ENCODE measurements around the gene GAPDH.
"Not testable (repeated sequence)": the region's sequence is repeated elsewhere in the genome, so short reads cannot be mapped to it uniquely, and the experiment has no call there.

Gene GAPDH

DNA sequence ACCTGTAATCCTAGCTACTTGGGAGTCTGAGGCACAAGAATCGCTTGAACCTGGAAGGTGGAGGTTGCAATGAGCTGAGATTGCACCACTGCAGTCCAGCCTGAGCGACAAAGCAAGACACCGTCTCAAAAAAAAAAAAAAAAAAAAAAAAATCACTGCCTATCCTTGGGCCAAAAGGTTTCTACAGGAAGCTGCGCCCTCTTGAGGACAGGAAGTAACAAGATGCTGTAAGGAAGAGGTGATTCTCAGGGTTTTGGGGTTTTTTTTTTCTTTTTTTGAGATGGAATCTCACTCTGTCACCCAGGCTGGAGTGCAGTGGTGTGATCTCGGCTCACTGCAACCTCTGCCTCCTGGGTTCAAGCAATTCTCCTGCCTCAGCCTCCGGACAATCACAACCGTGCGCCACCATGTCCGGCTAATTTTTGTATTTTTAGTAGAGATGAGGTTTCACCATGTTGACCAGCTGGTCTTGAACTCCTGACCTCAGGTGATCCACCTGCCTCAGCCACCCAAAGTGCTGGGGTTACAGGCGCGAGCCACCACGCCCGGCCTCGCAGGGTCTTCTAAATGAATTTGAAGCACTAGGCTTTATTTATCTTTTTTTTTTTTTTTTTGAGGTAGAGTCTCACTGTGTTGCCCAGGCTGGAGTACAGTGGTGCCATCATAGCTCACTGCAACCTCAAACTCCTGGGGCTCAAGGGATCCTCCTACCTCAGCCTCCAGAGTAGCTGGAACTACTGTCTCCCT lies 23.9 kb downstream of the GAPDH start:
- not testable (repeated sequence) for ATAC-seq

GRCh38 chr12:6559500-6559899 lies 25.2 kb downstream of the GAPDH start:
- no peak for ATAC-seq
- TF ChIP-seq BACH2 (CRISPR knock-in tag; IDR thresholded peaks at IDR 0.05; ENCODE audit: borderline replicate concordance) (no peak), ZFP30 (CRISPR knock-in tag; IDR thresholded peaks at IDR 0.05) (no peak), ZC3H10 (CRISPR knock-in tag; IDR thresholded peaks at IDR 0.05) (no peak), TOX (CRISPR knock-in tag; IDR thresholded peaks at IDR 0.05; ENCODE audit: borderline replicate concordance) (no peak), ZFP3 (CRISPR knock-in tag; IDR thresholded peaks at IDR 0.05) (no peak), GLIS3 (CRISPR knock-in tag; IDR thresholded peaks at IDR 0.05) (no peak), TSHZ2 (CRISPR knock-in tag; IDR thresholded peaks at IDR 0.05) (no peak), PPARA (CRISPR knock-in tag; IDR thresholded peaks at IDR 0.05; ENCODE audit: borderline replicate concordance) (no peak)

DNA sequence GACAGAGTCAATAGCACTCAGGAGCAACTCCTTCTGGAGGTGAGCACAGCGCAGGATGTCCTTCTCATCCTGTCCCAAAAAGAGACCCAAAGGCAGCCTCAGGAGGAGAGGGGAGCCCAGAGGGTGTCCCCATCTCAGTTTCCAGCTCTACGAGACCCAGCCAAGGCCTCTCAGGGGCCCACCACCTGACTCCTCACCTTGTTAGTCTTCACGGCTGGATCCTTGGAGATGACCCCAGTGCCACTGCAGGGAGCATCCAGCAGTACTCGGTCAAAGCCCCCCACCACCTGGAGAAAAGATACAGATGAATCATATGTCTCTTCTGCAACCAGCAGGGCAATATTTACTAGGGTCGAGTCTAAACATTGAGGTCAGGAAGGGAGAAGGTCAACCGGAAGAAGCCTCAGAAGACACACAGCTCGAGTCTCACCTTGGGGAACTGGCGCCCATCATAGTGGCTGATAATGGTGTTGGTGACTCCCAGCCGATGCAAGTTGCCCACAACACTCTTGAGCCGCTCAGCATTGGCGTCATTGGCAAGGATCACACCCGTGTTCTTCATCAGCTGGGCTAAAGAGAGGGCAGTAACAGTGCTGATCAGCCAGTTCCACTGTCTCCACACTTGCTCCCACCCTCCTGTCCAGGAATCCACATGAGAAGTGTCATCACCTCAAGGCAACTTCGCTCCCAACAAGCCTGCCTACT lies 26.3 kb downstream of the GAPDH start:
- ATAC-seq, result no peak
- TF ChIP-seq RARB (CRISPR knock-in tag; IDR thresholded peaks at IDR 0.05), result no peak
- TF ChIP-seq OSR1 (CRISPR knock-in tag; IDR thresholded peaks at IDR 0.05), result no peak
- no peak for TF ChIP-seq ZC3H10 (CRISPR knock-in tag; IDR thresholded peaks at IDR 0.05)

- ATAC-seq, result no peak
- TF ChIP-seq SNAI2 (CRISPR knock-in tag; IDR thresholded peaks at IDR 0.05) (no peak), ISL1 (CRISPR knock-in tag; IDR thresholded peaks at IDR 0.05) (no peak), ZNF8 (CRISPR knock-in tag; IDR thresholded peaks at IDR 0.05) (no peak), OSR1 (CRISPR knock-in tag; IDR thresholded peaks at IDR 0.05) (no peak), TSHZ2 (CRISPR knock-in tag; IDR thresholded peaks at IDR 0.05) (no peak), BACH2 (CRISPR knock-in tag; IDR thresholded peaks at IDR 0.05; ENCODE audit: borderline replicate concordance) (no peak), ZFP3 (CRISPR knock-in tag; IDR thresholded peaks at IDR 0.05) (no peak), ZNF70 (CRISPR knock-in tag; IDR thresholded peaks at IDR 0.05) (no peak), TOX (CRISPR knock-in tag; IDR thresholded peaks at IDR 0.05; ENCODE audit: borderline replicate concordance) (no peak), GLIS3 (CRISPR knock-in tag; IDR thresholded peaks at IDR 0.05) (no peak), TCF4 (CRISPR knock-in tag; IDR thresholded peaks at IDR 0.05; ENCODE audit: borderline replicate concordance) (no peak), CSDC2 (CRISPR knock-in tag; IDR thresholded peaks at IDR 0.05) (no peak), ZNF565 (CRISPR knock-in tag; conservative IDR thresholded peaks at IDR 0.05; ENCODE audit: low read depth) (no peak)
- TF ChIP-seq, protein P1, sequence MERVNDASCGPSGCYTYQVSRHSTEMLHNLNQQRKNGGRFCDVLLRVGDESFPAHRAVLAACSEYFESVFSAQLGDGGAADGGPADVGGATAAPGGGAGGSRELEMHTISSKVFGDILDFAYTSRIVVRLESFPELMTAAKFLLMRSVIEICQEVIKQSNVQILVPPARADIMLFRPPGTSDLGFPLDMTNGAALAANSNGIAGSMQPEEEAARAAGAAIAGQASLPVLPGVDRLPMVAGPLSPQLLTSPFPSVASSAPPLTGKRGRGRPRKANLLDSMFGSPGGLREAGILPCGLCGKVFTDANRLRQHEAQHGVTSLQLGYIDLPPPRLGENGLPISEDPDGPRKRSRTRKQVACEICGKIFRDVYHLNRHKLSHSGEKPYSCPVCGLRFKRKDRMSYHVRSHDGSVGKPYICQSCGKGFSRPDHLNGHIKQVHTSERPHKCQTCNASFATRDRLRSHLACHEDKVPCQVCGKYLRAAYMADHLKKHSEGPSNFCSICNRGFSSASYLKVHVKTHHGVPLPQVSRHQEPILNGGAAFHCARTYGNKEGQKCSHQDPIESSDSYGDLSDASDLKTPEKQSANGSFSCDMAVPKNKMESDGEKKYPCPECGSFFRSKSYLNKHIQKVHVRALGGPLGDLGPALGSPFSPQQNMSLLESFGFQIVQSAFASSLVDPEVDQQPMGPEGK (CRISPR knock-in tag; IDR thresholded peaks at IDR 0.05; ENCODE audit: borderline replicate concordance), result no peak
- TF ChIP-seq, protein P2, sequence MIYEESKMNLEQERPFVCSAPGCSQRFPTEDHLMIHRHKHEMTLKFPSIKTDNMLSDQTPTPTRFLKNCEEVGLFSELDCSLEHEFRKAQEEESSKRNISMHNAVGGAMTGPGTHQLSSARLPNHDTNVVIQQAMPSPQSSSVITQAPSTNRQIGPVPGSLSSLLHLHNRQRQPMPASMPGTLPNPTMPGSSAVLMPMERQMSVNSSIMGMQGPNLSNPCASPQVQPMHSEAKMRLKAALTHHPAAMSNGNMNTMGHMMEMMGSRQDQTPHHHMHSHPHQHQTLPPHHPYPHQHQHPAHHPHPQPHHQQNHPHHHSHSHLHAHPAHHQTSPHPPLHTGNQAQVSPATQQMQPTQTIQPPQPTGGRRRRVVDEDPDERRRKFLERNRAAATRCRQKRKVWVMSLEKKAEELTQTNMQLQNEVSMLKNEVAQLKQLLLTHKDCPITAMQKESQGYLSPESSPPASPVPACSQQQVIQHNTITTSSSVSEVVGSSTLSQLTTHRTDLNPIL (CRISPR knock-in tag; IDR thresholded peaks at IDR 0.05; ENCODE audit: low read depth), result no peak
Measured at GRCh38 chr12:6562881-6563280, 28.6 kb downstream of the GAPDH start.
